ENCODE data around the gene PLAAT4.
A peak's percentile ranks its signal among the peaks of the same experiment; 100 is the strongest.
"Not testable (repeated sequence)": the region's sequence is repeated elsewhere in the genome, so short reads cannot be mapped to it uniquely, and the experiment has no call there.

The PLAAT4 gene

DNA sequence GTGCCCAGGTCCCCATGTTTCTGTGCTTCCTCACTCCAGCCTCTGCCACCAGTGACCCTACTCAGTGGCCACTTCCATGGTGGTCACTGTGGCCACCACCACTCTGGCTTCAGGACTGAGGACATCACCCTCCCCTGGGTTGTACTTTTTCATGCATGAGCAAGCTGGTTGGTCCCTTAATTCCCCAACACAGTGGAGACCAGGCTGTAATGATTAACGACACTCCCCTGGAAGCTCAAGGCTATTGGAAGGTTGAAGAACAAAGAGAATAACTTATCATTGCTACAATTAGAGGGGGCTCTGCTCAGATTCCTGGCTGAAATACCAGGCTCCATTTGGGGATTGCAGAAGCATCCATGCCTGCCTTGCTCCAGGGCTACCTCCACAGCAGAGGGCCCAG lies 10.5 kb downstream of the PLAAT4 start:
- no peak for DNase-seq

DNA sequence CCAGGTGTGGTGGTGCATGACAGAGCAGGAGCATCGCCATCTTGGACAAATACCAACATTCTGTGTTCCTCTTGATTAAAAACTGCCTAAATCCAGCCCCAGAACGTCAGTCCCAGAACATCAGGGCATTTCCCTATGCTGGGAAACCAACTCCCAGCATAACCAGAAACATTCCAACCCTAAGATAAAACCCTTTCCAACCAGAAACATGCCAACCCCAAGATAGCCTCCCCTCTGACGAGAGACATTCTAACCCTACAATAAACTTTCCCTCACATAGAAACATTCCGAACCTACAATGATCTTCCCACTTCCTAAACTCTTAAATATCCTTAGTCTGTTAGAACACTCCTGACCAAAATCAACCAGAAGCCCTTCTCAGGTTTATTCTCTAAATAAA lies 11.6 kb downstream of the PLAAT4 start:
- DNase-seq: no peak

DNA sequence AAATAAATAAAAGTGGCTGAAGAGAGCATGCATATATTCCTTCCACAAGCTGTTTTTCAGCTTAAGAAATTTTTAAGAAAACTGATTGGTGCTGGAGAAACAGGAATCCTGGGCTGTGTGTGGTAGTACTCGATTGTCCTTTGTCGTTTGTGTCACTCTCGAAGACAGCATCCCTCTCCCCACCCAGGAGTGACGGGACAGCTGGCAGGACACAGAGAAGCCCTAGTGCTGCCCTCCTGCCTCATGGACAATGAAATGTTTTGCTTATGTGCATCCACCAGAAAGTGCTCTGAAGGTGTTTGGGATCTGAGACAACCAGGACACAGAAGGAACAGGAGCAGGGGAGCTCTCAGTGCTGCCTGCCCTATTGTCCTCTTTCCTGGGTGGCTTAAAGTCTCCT lies 12.8 kb downstream of the PLAAT4 start:
- no peak for DNase-seq

DNA sequence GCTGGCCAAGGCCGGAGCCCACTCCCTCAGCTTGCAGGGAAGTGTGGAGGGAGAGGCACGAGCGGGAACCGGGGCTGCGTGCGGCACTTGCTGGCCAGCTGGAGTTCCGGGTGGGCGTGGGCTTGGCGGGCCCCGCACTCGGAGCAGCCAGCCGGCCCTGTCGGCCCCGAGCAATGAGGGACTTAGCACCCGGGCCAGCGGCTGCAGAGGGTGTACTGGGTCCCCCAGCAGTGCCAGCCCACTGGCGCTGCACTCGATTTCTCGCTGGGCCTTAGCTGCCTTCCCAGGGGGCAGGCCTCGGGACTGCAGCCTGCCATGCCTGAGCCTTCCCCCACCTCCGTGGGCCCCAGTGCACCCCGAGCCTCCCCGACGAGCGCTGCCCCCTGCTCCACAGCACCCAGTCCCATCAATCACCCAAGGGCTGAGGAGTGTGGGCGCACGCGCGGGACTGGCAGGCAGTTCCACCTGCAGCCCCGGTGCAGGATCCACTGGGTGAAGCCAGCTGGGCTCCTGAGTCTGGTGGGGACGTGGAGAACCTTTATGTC lies 13.6 kb downstream of the PLAAT4 start:
- not testable (repeated sequence) for DNase-seq

DNA sequence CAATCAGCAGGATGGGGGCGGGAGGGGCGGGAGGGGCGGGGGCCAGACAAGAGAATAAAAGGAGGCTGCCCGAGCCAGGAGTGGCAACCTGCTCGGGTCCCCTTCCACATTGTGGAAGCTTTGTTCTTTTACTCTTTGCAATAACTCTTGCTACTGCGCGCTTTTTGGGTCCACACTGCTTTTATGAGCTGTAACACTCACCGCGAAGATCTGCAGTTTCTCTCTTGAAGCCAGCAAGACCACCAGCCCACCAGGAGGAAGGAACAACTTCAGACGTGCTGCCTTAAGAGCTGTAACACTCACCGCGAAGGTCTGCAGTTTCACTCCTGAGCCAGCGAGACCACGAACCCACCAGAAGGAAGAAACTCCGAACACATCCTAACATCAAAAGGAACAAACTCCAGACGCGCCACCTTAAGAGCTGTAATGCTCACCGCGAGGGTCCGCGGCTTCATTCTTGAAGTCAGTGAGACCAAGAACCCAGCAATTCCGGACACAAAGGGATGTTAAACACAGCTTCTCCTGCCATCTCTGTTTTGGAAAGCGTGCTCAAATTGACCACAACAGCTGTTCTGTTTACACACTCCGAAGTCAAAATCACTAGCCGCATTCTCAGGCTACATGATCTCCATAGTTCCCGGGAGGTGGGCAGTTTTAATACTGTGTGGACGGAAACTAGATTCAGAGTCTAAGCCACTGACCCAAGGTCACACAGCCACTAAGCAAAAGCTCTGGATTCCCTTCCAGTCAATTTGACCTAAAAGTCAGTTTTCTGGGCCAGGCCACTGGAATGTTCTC lies 14.7 kb downstream of the PLAAT4 start:
- DNase-seq: no peak

DNA sequence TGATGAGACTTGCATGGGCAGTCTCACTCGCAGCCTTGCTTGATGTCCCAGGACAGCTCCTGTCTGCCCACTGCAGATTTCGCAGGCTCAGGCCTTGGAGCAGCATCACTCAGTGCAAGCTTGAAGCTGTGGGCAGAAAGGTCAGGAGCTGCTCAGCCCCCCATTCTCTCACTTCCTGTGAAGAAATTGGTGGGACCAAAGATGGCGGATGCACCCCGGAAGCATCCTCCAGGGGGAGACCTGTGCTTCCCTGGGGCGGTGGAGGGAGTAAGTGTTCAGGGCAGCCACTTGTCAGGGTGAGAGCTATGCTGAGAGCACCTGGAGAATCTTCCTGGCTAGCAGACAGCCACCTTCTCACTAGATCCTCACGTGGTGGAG lies 15.3 kb downstream of the PLAAT4 start:
- DNase-seq: no peak

DNA sequence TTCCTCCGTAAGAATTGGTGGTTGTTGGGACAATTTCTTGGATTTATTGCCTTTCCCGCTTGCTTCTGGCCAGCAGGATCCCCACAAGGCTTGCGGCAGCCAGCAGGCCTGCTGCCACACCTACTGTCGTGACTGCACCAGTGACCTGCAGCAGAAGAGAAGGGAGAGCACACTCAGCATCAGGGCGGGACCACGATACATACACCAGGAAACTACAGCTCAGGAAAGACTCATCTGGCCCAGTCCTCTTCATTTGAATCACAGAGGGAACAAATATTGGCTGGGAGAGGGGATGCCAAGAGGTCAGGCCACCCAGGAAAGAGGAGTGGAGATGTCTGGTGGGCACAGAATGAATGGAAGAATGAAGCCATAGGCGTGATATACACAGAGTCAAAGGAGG lies 16.3 kb downstream of the PLAAT4 start:
- no peak for DNase-seq

DNA sequence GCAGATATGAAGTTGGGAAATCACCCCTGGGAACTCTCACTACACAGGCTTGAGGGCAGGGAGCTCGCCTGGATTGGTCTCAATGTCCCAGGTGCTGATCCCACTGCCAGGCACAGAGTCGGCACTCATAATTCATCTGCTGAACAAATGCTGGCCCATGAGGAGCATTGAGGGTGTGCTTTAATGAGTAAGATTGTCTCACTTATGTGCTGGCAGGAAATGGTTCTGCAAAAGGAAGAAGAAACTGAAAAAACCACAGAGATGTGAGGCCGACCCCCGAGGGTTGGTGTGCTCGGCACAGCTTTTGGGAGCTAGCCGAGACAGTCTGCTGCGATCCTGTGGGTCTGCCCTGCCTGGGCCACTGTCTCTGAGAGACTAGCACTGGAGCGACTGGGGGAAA lies 17.2 kb downstream of the PLAAT4 start:
- DNase-seq: peak; percentile 43

DNA sequence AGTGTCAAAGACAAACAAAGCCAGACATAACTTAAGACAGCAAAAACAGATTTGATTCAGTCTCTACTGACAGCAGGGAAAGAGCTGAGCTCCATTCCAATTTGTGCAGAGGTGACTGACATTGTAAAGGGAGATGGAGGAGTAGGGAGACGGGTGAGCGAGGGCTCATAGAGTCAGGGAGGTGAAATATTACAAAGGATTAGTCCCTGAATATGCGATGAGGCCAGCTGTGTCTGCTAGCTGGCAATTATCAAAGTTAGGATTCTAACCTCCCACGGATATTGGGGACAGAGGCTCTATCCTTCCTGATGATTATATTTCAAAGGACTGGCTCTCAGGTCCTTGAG lies 18.2 kb downstream of the PLAAT4 start:
- DNase-seq: no peak

DNA sequence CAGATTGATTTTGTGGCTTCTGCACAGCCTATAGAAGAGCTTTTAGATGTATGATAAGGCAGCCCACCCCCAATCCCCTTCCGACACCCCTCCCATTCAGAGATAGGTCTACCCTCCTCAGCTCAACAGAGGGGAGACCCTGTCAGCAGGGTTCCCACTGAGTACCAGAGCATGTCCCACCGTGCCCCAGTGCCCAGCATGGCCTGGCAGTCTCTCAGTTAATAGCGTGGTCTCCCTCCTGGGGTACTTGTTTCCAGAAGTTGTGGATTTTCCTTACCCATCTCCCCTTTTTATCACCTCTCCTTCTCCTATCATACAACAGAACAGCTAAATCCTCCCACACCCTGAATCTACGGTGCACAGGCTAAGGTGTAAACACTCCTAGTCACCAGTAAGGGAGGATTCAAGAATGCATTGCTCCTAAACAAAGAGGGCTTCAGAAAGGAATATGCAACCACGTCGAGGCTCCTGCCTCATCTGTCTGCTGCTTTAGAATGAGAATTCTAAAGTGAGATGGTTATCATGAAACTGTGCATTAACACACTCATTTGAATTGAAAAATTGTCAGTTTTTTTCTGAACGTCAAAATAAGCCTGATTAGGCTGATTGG lies 19.9 kb downstream of the PLAAT4 start:
- DNase-seq: no peak

DNA sequence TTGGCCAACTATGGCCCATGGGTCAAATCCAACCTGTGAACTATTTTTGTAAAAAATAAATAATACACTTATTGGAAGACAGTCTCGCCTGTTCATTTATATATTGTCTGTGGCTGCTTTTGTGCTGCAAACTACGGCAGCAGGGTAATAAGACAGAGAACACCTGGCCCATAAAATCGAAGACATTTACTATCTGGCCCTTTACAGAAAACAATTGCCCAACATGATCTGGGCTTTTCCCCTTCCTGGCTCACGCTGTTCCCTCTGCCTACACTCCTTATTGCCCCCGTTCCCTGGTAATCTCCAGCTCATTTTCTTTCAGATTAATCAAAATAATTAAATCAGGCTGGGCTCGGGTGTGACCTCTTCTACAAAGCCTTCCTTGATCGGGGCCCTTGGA lies 21.0 kb downstream of the PLAAT4 start:
- no peak for DNase-seq

DNA sequence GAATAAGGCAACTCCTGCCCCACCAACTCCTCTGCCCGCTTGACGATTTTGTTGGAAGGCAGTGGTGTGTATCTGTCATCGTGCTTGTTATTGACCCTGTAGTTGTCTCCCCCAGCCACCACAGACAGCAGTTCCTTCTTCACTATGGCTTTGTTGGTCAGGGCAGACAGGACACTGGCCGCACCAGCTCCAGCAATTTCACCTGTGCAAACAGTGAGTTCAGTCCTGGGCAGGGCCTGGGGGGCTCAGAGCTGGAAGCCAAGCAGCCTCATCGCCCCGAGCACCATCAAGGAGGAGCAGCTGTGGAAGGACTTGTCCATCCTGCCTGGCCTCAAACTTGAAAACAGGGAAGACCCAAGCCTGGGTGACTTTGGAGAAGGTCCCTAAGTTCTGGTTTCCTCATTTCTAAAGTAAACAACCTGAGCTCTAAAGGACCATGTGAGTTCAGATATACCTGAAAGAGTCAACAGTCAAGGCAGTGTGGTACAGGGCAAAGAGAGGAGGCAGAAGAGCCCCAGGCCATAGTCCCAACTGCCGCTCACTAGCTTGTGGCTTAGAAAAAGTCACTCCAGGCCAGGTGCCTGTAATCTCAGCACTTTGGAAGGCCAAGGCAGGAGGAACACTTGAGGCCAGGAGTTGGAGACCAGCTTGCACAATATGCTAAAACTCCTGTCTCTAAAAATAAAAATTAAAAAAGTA lies 22.0 kb downstream of the PLAAT4 start:
- no peak for DNase-seq

DNA sequence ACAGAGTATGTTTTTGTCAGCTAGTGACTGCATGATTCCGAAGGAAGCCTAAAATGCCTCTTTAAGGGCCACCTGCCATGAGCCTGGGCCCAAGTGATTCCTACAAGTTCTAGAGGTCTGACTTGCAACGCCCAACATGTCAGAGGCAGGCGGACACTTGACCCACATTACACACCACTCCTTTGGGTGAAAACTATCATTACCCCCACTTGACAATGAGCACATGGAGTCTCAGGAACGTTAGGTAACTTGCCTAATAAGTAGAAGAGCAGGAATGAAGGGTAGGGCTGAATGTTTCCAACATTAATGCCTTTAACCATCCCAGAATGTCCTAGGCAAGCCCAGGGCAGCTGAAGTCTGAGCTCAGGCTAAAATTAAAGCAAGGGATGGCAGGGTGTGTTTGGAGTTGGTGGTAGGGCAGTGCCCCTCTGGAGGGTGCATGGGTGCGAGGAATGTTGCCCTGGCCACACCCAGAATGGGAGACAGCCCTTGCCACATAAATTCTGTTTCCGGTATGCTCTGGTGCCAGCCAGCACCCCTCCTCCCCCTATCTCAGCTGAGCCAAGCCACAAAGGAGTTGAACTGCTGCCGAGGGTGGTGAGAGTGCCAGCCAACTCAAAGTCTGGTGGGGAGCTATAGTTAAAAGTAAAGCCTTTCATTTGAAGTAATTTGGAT lies 24.0 kb downstream of the PLAAT4 start:
- DNase-seq: no peak

DNA sequence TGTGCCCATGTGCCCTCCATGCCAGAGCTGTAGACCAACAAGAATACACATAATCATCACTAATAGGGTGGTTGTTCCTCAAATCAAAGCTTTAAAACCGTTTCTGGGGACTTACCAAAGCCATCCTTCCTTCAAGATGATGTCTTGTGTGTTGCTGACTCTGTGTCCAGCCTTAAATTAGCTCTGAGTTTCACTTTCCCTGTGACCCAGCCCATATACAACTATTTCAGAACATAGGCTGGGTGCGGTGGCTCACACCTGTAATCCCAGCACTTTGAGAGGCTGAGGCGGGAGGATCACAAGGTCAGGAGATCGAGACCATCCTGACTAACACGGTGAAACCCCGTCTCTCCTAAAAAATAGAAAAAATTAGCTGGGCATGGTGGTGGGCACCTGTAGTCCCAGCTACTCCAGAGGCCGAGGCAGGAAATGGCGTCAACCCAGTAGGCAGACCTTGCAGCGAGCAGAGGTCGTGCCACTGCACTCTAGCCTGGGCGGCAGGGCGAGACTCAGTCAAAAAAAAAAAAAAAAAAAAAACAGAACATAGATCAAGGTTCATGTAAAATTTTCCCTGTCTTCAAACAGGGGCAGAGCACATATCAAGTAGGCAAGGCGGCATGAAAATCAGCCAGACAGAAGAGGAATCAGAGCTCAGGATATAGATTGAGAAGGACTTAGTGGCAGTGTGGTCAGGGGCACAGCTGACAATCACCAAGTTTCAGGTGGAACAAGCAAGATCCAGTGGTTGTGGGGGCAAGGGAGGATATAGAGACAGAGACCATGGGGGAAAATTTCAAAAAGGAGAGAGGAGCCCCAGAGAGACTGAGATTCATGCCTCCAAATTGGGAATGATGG lies 26.8 kb downstream of the PLAAT4 start, which contains the start of gene PLAAT2:
TSS of gene PLAAT2 (minus strand) at position 179 of the 855 bp plus-strand sequence. CDS start at position 124, 55 bp downstream.
- DNase-seq: no peak

DNA sequence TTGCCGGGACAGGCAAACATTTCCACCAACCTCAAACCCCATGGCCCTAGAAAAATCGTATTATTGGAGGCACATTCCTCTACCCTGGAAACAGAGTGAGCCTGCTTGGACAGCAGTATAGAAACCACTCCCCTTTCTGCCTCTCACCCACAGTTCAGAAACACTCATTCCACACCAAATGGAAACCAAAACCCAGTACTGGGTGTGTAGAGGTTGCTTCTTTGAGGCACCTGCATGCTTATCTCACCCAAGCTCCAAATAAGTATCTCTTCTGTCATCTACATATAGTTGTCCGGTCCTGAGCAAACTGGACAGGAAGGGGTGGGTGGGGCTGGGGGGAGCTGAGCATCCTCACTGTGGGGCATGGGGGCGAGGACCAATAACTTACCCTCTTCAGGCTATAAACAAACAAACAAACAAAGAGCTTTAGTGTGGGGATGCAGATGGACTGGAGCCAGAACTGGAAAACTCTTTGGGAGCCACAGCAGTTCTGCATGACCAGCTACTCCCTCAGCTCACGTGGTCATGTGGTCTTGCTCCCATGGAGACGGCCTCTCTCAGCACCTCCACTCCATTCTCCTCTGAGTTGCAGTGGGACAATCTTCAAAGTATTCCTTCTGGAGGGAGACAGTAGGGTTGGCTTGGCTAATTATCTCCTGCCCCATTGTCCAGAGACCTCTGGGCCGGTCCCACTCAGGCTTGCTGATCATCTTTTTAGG lies 27.6 kb downstream of the PLAAT4 start:
- DNase-seq: no peak

DNA sequence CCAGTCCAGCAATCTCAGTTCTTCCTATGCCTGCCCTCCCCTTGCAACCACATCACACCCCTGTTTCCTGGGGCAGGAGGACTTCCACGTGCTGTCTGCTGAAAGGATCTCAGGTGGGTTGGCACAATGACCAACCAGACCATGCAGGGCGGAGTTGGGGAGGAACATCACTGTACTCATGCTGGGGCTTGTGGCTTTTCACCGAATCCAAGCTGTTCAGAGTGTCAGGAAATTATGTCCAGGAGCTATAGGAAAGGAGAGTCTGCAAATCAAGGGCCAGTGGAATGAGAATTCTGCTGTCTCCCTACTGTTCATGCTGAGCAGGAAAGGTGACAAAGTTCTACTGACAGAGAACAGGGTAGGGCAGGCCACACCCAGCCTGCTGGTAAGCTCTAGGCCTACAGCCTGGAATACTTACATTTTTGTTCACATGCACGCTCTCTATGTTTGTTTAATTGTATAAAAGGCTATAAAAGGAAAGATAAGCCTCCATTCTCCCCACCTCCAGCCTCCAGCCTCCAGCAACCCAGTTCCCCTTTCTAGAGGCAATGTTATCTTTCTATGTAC lies 28.3 kb downstream of the PLAAT4 start:
- no peak for DNase-seq

DNA sequence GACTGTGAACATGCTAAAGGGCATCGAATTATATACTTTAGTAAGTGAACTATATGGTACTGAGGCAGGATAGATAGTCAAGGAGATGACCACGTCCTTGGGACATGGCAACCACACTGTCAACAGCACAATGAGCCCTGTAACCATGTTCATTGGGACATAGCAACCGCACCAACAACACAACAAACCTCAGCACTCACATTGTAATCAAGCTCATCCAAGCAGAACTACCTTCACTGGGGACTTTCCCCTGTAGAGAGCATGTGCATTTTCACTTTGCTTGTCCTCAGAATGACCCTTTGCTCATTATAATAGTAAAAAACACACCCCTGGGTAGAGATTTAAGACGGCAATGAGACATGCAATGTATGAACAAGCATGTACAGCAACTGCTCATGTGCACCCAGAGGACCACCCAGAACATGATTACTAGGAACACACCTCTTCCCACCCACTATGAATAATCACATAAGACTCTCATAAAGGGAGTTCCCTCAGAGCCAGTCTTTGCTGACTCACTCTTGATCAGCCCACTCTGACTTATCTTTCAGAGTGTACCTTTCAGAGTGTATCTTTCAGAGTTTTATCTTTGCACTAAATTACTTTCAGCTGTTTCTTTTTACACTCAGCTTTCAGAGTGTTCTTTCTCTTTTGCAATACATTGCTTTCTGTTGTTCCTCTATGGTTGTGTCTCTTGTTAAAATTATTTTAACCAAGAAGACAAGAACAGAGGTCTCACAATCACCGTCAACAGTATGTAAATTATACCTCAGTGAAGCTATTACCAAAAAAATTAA lies 30.6 kb downstream of the PLAAT4 start:
- peak; percentile 35 to 64 for DNase-seq

DNA sequence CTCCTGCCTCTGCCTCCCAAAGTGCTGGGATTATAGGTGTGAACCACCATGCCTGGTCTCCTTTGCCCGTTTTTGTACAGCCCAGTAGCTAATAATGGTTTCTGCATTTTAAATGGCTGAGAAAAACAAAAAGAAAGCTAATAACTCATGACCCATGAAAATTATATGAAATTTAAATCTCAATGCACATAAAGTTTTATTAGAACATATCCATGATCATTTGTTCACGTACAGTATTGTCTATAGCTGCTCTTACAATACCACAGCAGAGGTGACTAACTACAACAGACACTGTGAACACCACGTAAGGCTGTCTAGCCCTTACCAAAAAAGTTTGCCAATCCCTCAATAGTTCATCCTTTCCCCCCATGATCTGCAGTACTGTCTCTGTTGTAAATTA lies 33.0 kb downstream of the PLAAT4 start:
- no peak for DNase-seq

DNA sequence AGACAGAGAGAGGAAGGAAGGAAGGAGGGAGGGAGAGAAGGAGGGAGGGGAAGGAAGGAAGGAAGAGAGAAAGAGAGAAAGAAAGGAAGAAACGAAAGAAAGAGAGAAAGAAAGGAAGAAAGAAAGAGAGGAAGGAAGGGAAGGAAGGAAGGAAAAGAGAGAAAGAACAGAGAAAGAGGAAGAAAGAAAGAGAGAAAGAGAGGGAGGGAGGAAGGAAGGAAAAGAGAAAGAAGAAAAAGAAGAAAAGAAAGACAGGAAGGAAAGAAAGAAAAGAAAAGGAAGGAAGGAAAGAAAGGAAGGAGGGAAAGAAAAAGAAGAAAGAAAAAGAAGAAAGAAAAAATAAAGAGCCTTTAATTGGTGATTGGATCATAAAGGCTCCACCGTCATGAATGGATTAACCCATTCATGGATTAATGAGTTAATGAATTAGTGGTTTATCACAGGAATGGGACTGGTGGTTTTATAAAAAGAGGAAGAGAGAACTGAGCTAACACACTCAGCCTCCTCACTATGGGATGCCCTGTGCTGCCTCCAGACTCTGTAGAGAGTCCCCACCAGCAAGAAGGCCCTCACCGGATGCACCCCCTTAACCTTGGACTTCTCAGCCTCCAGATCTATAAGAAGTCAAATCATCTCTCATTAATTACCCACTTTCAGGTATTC lies 35.5 kb downstream of the PLAAT4 start:
- DNase-seq: no peak

Measured in stimulated activated CD4-positive, alpha-beta T cell treated with anti-CD3 and anti-CD28 coated beads, Interleukin-2, amount 100 ng/mL, for 24 hours (primary cell).